ENCODE measurements around the gene SEMA4A. TPM values are rescaled to one million over a fixed set of nuclear protein-coding genes. Genes with fewer than 3 reads are reported as not detected.
"Not testable (repeated sequence)": the region's sequence is repeated elsewhere in the genome, so short reads cannot be mapped to it uniquely, and the experiment has no call there.

Gene SEMA4A
- total RNA-seq, 1 experiment from 2014 or later, result 0.49 TPM

GRCh38 chr1:156115514-156116374, 37.6 kb upstream of the SEMA4A start:
- peak overlapping the region; percentile 96 for H3K4me3 ChIP-seq
- no peaks in the 10 kb centered on the region for H3K27me3 ChIP-seq
- peaks cover 2% of the 10 kb centered on the region; the same call in 1 of the 2 replicates for H3K9me3 ChIP-seq
- peak; percentile 91 for DNase-seq
- peaks cover 56% of the 10 kb centered on the region for H3K36me3 ChIP-seq

DNA sequence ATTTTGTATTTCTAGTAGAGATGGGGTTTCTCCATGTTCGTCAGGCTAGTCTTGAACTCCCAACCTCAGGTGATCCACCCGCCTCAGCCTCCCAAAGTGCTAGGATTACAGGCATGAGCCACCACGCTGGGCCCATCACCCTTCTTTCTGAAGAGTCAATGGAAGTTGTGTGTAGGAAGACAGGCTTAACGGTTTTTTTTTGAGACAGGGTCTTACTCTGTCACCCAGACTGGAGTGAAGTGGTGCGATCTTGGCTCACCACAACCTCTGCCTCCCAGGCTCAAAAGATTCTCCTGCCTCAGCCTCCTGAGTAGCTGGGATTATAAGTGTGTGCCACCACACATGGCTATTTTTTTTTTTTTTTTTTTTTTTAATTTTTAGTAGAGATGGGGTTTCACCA, 36.7 kb upstream of the SEMA4A start:
- H3K9me3 ChIP-seq, H3K27me3 ChIP-seq, DNase-seq: not testable (repeated sequence)
- Histone ChIP-seq H3K36me3 (peaks cover 64% of the 10 kb centered on the region), H3K4me3 (peak overlapping the region; percentile 96)

- Histone ChIP-seq H3K4me3 (peak overlapping the region; percentile 96), H3K27me3 (no peaks in the 10 kb centered on the region), H3K9me3 (peaks cover 2% of the 10 kb centered on the region; the same call in 1 of the 2 replicates), H3K36me3 (peaks cover 65% of the 10 kb centered on the region)
- DNase-seq, result peak; percentile 52
Measured at GRCh38 chr1:156117414-156118176, 35.8 kb upstream of the SEMA4A start.

DNA sequence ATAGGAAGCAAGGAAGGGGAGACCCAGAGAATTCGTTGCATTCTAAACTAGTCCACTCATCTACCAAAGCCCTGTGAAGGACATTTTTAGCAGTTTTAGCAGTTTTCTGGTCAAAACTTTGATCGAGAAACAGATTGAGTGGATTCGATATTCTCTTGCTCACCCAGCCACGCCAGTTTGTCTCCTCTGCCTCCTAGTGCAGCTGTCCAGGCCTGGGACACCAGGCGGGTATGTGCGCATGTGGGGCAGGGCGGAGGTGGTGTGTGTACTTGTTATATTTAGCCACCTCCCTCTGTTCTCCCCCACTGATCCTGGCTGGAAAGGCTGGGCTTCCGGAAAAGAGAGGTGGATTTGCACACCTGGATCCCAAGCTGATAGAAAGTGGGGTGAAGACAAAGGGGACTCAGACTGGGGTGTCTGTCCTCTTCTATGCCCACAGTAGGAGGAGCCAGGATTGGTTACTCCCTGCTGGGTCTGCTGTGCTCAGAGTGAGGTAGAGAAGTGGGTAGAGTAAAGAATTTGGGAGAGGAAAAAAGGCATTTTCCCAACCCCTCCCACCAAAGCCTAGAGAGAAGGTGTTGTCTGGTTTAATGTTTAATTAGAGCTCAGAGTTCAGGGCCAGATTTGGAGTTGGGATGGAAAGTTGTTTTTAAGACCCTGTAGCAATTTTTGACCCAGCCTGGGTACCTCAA, 35.1 kb upstream of the SEMA4A start:
- peaks cover 68% of the 10 kb centered on the region for H3K36me3 ChIP-seq
- peaks cover 2% of the 10 kb centered on the region; the same call in 1 of the 2 replicates for H3K9me3 ChIP-seq
- peak; percentile 51 for DNase-seq
- H3K4me3 ChIP-seq, result peak overlapping the region; percentile 96
- no peaks in the 10 kb centered on the region for H3K27me3 ChIP-seq

DNA sequence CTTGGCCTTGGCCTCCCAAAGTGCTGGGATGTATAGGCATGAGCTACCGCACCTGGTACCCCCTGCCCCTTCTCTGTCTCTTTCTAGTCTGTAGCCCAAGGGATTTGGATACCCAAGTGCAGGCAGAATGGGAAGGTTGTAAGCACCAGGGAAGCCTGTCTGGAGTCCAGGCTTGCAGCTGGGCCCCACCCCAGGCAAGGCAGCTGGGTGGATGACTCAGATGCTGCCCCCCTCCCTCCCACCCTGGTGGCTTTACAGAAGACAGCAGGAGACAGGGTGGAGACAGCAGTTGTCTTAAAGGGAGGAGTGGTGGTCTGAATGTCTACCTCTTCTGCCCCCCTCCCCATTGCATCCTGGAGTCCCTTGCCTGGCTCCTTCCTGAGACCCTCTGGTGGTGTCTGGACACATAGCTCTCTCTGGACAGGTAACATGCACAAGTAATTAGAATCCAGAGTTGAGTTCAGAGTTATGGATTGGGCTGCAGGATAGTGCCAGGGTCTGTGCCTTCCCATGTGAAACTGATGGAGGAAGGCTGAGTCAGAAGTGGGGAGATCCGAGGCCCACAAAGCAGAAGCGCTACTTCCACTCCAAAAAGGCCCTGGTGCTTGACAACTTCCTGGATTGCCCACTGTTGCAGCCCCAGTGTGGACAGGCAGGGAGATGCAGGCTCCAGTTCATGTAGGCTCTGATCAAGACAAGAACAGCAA, 33.7 kb upstream of the SEMA4A start:
- peak; percentile 88 for DNase-seq
- H3K27me3 ChIP-seq, result no peaks in the 10 kb centered on the region
- peaks cover 78% of the 10 kb centered on the region for H3K36me3 ChIP-seq
- peak overlapping the region; percentile 96 for H3K4me3 ChIP-seq
- H3K9me3 ChIP-seq, result peaks cover 2% of the 10 kb centered on the region; the same call in 1 of the 2 replicates

DNA sequence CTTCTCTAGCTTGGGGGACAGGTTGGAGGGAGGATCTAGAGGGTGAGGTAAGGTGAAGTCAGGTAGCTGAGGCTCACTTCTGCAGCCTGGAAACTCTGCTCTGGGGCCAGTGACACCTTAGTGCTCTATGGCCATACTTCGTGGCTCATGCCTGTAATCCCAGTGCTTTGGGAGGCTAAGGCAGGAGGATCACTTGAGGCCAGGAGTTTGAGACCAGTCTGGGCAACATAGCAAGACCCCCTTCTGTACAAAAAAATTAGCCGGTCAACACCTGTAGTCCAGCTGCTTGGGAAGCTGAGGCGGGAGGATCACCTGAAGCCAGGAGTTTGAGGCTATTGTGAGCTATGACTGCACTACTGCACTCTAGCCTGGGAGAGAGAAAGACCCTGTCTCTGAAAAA, 33.1 kb upstream of the SEMA4A start:
- no peak for DNase-seq
- Histone ChIP-seq H3K9me3 (peaks cover 2% of the 10 kb centered on the region; the same call in 1 of the 2 replicates), H3K27me3 (no peaks in the 10 kb centered on the region), H3K4me3 (peak overlapping the region; percentile 96; the same call in 1 of the 2 replicates), H3K36me3 (peaks cover 76% of the 10 kb centered on the region)

DNA sequence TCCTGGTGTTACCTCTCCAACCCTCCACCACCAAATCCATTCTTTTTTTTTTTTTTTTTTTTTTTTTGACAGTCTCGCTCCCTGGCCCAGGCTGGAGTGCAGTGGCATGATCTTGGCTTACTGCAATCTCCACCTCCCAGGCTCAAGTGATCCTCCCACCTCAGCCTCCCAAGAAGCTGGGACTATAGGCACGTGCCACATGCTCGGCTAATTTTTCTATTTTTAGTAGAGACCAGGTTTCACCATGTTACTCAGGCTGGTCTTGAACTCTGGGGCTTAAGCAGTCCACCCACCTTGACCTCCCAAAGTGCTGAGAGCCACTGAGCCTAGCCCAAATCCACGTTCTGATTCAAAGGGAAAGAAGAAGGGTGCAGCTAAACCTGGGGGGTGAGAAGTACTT, 32.4 kb upstream of the SEMA4A start:
- not testable (repeated sequence) for DNase-seq, H3K27me3 ChIP-seq, H3K4me3 ChIP-seq, H3K9me3 ChIP-seq
- H3K36me3 ChIP-seq, result peaks cover 73% of the 10 kb centered on the region

DNA sequence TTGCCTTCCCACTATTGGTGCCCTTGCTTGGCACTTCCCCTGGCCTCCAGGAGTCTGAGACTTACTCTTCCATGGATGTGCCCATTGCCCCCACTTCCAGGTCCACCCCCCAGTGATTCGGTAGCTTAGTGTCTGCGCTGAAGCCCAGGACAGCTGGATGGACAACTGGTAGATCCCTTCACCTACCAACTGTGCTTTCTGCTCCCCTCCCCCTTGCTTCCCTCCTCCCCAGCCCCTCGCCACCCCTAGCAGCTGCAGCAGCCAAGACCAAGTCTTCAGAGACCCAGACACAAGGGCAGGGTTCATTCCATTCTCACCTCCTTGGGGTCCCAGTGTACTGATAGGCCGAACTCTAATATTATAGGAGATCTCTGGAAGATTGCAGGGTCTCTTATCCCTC, 31.9 kb upstream of the SEMA4A start:
- H3K9me3 ChIP-seq, result no peaks in the 10 kb centered on the region
- no peak for DNase-seq
- H3K4me3 ChIP-seq, result peak overlapping the region; percentile 25
- H3K36me3 ChIP-seq, result peaks cover 70% of the 10 kb centered on the region
- H3K27me3 ChIP-seq, result no peaks in the 10 kb centered on the region

DNA sequence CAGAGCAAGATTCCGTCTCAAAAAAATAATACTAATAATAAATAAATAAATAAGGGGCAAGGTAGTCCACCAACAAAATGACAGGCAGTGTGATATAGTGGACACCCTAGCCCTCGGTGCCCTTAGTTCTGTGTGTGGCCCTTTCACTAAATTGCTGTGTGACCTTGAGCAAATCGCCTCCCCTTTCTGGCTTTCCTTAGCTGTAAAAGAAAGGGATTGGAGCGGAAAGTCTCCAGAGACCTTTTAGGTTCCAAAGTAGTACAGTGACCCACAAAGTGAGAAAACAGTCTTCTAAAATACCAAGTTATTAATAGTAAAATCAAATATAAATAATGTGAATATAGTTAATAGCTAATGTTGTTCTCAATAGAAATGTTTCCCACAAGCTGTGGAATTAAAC, 31.3 kb upstream of the SEMA4A start:
- Histone ChIP-seq H3K4me3 (peak overlapping the region; percentile 25), H3K9me3 (no peaks in the 10 kb centered on the region), H3K27me3 (no peaks in the 10 kb centered on the region), H3K36me3 (peaks cover 70% of the 10 kb centered on the region)
- DNase-seq, result no peak

- DNase-seq, result peak; percentile 99
- Histone ChIP-seq H3K4me3 (peak overlapping the region; percentile 25), H3K27me3 (no peaks in the 10 kb centered on the region), H3K36me3 (peaks cover 66% of the 10 kb centered on the region), H3K9me3 (no peaks in the 10 kb centered on the region)
Measured at GRCh38 chr1:156122519-156123355, 30.6 kb upstream of the SEMA4A start.

GRCh38 chr1:156123356-156124196, 29.8 kb upstream of the SEMA4A start:
- H3K36me3 ChIP-seq, result peaks cover 66% of the 10 kb centered on the region
- H3K4me3 ChIP-seq, result peak overlapping the region; percentile 25
- DNase-seq, result peak; percentile 99
- no peaks in the 10 kb centered on the region for H3K27me3 ChIP-seq
- H3K9me3 ChIP-seq, result no peaks in the 10 kb centered on the region

DNA sequence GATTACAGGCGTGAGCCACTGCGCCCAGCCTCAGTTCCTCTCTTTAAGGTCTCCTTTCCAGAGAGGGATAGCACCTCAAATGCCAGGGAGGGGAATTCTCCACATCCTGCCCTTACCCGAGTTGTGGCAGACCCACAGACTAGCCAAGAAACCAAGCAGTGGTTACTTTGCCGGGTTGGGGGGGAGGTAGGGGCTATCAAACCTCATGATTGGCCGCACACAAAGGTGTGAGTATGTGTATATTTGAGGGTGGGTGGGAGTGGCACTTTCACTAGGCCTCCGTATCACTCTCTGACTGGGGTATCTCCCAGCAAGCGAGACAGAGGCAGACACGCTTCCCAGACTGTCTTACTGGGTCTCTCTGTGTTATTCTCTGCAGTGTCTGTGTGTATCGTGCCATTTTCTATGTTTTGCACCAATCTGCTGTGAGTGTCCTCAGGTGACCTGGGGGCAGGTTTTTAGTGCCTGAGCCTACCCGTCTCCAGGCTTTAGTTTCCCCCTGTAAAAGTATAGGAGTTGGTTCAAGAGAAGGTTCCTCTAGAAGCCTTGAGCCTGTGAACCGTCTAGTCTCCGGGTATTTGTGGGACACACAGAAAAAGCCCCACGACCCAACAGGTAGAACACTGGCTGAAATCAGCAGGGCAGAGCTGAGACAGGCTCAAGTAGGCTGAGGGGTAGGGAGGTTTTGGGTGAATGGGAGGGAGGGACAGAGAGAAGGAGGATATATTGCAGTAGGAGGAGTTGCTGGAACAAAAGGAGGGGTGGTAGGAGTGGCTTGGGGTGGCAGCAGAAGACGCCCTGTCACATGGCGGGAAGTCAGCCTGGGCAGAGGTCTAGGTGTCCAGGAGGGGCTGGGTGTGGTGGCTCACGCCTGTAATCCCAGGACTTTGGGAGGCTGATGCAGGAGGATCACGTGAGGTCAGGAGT, 28.6 kb upstream of the SEMA4A start:
- Histone ChIP-seq H3K4me3 (peak overlapping the region; percentile 8; the same call in 1 of the 2 replicates), H3K36me3 (peaks cover 69% of the 10 kb centered on the region), H3K27me3 (no peaks in the 10 kb centered on the region), H3K9me3 (no peaks in the 10 kb centered on the region)
- DNase-seq, result peak; percentile 85

DNA sequence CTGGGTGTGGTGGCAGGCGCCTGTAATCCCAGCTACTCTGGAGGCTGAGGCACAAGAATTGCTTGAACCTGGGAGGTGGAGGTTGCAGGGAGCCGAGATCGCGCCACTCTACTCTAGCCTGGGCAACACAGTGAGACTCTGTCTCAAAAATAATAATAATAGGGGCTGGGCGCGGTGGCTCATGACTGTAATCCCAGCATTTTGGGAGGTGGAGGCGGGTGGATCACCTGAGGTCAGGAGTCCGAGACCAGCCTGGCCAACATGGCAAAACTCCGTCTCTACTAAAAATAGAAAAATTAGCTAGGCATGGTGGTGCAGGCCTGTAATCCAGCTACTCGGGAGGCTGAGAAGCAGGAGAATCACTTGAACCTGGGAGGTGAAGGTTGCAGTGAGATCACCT, 27.8 kb upstream of the SEMA4A start:
- not testable (repeated sequence) for H3K9me3 ChIP-seq, H3K27me3 ChIP-seq, DNase-seq
- H3K4me3 ChIP-seq, result peak overlapping the region; percentile 8; the same call in 1 of the 2 replicates
- peaks cover 67% of the 10 kb centered on the region for H3K36me3 ChIP-seq
